ENCODE data around the gene IGFL4. TPM values are rescaled to one million over a fixed set of nuclear protein-coding genes. Genes with fewer than 3 reads are reported as not detected.

Gene IGFL4
- total and polyA plus RNA-seq, 2 of the 8 experiments (the other 6 are each of a cell fraction or from before 2014, with no cell fraction given): 0.05 to 0.11 TPM

- no peak overlapping the region for H4K5ac ChIP-seq (ENCODE audit: insufficient read length, low read depth, low read length)
- H3K9ac ChIP-seq (replicated peaks in 1 of 4; ENCODE audit: extremely low read depth in 1 of 4, low read depth in 3 of 4, low read length in 3 of 4): no peak overlapping the region
- no peak overlapping the region for H3K27ac ChIP-seq (ENCODE audit: low read depth, low read length)
- H3K4me2 ChIP-seq (ENCODE audit: insufficient read depth in 1 of 2, low read depth in 2 of 2, low read length in 2 of 2): no peak overlapping the region
- no peak overlapping the region for H2BK15ac ChIP-seq (ENCODE audit: low read length)
- H3K23me2 ChIP-seq (ENCODE audit: low read depth, low read length): no peaks in the 10 kb centered on the region
- H3K14ac ChIP-seq (ENCODE audit: insufficient read length): no peak overlapping the region
- H2AFZ ChIP-seq (ENCODE audit: low read length): no peak overlapping the region
- H3K4me1 ChIP-seq (replicated peaks in 1 of 4; ENCODE audit: control insufficient read depth in 3 of 4, insufficient read depth in 4 of 4, low read length in 3 of 4): no peaks in the 10 kb centered on the region
- DNase-seq (ENCODE audit: low read depth in 1 of 2, low spot score in 2 of 2) (no peak), FAIRE-seq (no peak)
- H3K4me3 ChIP-seq (ENCODE audit: extremely low read depth in 1 of 4, insufficient read depth in 2 of 4, low read depth in 3 of 4, low read length in 4 of 4): no peak overlapping the region
- no peak overlapping the region for H4K91ac ChIP-seq (replicated peaks; ENCODE audit: insufficient read length, low read length)
- H3K36me3 ChIP-seq (ENCODE audit: control insufficient read depth in 2 of 4, insufficient read depth in 4 of 4, low read length in 3 of 4): no peaks in the 10 kb centered on the region
- no peak overlapping the region for H3K56ac ChIP-seq (replicated peaks; ENCODE audit: insufficient read length, low read depth, low read length)
- no peaks in the 10 kb centered on the region; the same call in 1 of the 2 replicates for H3K79me1 ChIP-seq (ENCODE audit: low read depth, low read length)
- no peak overlapping the region for H3K23ac ChIP-seq (ENCODE audit: insufficient read length)
- no peak overlapping the region for H2BK120ac ChIP-seq (replicated peaks; ENCODE audit: low read depth, low read length)
- no peak overlapping the region for H2BK20ac ChIP-seq (ENCODE audit: low read length)
- H2BK5ac ChIP-seq (ENCODE audit: low read depth, low read length): no peak overlapping the region
- POLR2A ChIA-PET (ENCODE audit: partially characterized antibody): interaction anchor here (1.3 kb wide), 1 partner anchor 11 kb away, joined by 3 read pairs; no protein-coding TSS in a partner anchor
- no peaks in the 10 kb centered on the region for H4K20me1 ChIP-seq (replicated peaks in 1 of 2; ENCODE audit: control insufficient read depth in 1 of 2, insufficient read depth in 2 of 2, low read length in 2 of 2)
- no peak overlapping the region for H2BK12ac ChIP-seq (ENCODE audit: low read depth, low read length)
- H3K9me3 ChIP-seq (ENCODE audit: insufficient read depth in 2 of 2, low read depth in 1 of 2, low read length in 1 of 2): peaks cover 10 to 25% of the 10 kb centered on the region in 2 experiments; a peak in 3 of 4 replicates
- WGBS, 2 experiments (ENCODE audit: extremely low coverage in 1 of 2, insufficient coverage in 1 of 2, insufficient read length in 1 of 2, insufficient replicate concordance in 2 of 2, low coverage in 1 of 2, low lambda C conversion rate in 2 of 2, missing lambda C conversion rate in 1 of 2): 89% methylated on average over 6 of the region's 6 CpGs; no CpG with 5 or more reads in 1 of the 2 experiments
- no peak overlapping the region for H2AK5ac ChIP-seq (ENCODE audit: low read depth, low read length)
- no peak overlapping the region; the same call in 1 of the 2 replicates for H4K8ac ChIP-seq (ENCODE audit: extremely low read depth, insufficient read depth, low read length)
- no peak overlapping the region for H3K4ac ChIP-seq (replicated peaks; ENCODE audit: insufficient read length, low read depth, low read length)
- peaks cover 0 to 2% (median 2%) of the 10 kb centered on the region in 4 experiments; a peak in 5 of 7 replicates for H3K27me3 ChIP-seq (replicated peaks in 1 of 4; ENCODE audit: control insufficient read depth in 3 of 4, extremely low read depth in 1 of 4, insufficient read depth in 3 of 4, low read length in 3 of 4)
- CTCF ChIA-PET (ENCODE audit: partially characterized antibody): interaction anchor here (0.9 to 4.6 kb wide), 6 partner anchors 9 to 149 kb away, joined by 3 to 34 read pairs (median 6); no protein-coding TSS in a partner anchor
- H3K79me2 ChIP-seq (ENCODE audit: control insufficient read depth in 1 of 2, insufficient read depth in 2 of 2, low read length in 2 of 2): no peaks in the 10 kb centered on the region
- no peak overlapping the region for H3K18ac ChIP-seq (ENCODE audit: extremely low read depth, low read length)
- TF ChIP-seq SUZ12 (IDR thresholded peaks at IDR 0.05; ENCODE audit: low read length) (no peak), YY1 (IDR thresholded peaks at IDR 0.05; ENCODE audit: low read depth, low read length) (no peak), USF2 (IDR thresholded peaks at IDR 0.05; ENCODE audit: low read length) (no peak), CREB1 (IDR thresholded peaks at IDR 0.05) (no peak), BCL11A (IDR thresholded peaks at IDR 0.05; ENCODE audit: low read depth in 2 of 2, low read length in 2 of 2) (no peak), GTF2F1 (IDR thresholded peaks at IDR 0.05; ENCODE audit: borderline replicate concordance, low read depth, low read length) (no peak), SAP30 (IDR thresholded peaks at IDR 0.05; ENCODE audit: insufficient read depth, insufficient replicate concordance, low read length) (no peak), TAF7 (optimal IDR thresholded peaks at IDR 0.05; ENCODE audit: borderline replicate concordance, low read depth, low read length) (no peak), POU5F1 (IDR thresholded peaks at IDR 0.05; ENCODE audit: low read depth, low read length) (no peak), JUN (IDR thresholded peaks at IDR 0.05; ENCODE audit: low read depth, low read length) (no peak), KDM4A (IDR thresholded peaks at IDR 0.05; ENCODE audit: low read depth, low read length, severe bottlenecking) (no peak), TBP (IDR thresholded peaks at IDR 0.05; ENCODE audit: low read depth, low read length) (no peak), EZH2 (IDR thresholded peaks at IDR 0.05; ENCODE audit: low read depth, low read length, severe bottlenecking) (no peak)
These were observed 677 bp downstream of the IGFL4 start for GRCh38 chr19:46040125-46040524.
